K562 (cell line): ENCODE measurements around the gene KIRREL1. TPM values are rescaled to one million over a fixed set of nuclear protein-coding genes. Genes with fewer than 3 reads are reported as not detected.

ENCODE experiments used
- ATAC-seq: fragments of 200-7000 bp; cut with Tn5 transposase; 3 replicates; pipeline ENCODE4 v1.9.1; 2020; ENCODE audit warnings: moderate library complexity
- BruUV-seq: library from RNA; stranded (reverse); fragments of 400-500 nt; replicated peaks from 2 replicates; lab custom pipeline; 2021; lab: Mats Ljungman, UMichigan
- CTCF ChIA-PET: fragments of 300-600 bp; formaldehyde crosslinking; extraction: SDS; loops from one replicate; lab custom pipeline; 2021; ENCODE audit warnings: low intra/inter-chr PET ratio; lab: Yijun Ruan, JAX
- POLR2A ChIA-PET: fragments of 300-600, 350-650 bp; sonication (Branson Sonifier 250); formaldehyde crosslinking; extraction: SDS; loops from one replicate; lab custom pipeline; 2021; ENCODE audit warnings: antibody characterized with exemption, inconsistent platforms; lab: Yijun Ruan, JAX
- DNase-seq, 4 experiments: peaks; one replicate each; pipeline versions ENCODE4 v3.0.0 to v3.0.0-alpha.2; 2011 to 2018; ENCODE audit warnings: low spot score in 3 of 4, mixed read lengths in 3 of 4; ENCODE audit errors: extremely low read depth in 1 of 4
- FAIRE-seq: peaks from 2 replicates; lab custom pipeline; 2011; peaks lifted over from hg19 to GRCh38; lab: Jason Lieb, UNC
- H2AFZ ChIP-seq: 2 replicates; pipeline ENCODE4 v1.6.0; 2011; ENCODE audit warnings: low read depth, low read length, control low read depth, inconsistent platforms
- H3K27ac ChIP-seq: fragments of 200-600 bp; 3 replicates; pipeline ENCODE4 v1.8.0; 2011; ENCODE audit warnings: low read depth, mild to moderate bottlenecking, control low read depth, inconsistent platforms, low read length, moderate library complexity, mixed read lengths; ENCODE audit errors: extremely low read depth
- H3K27me3 ChIP-seq, 2 experiments: fragments of 300-600 bp in 1 of 2; 2 replicates in 1 of 2; 3 replicates in 1 of 2; pipeline versions ENCODE4 v1.6.0 to v1.8.0; 2011; ENCODE audit warnings: inconsistent platforms in 2 of 2, low read length in 2 of 2, mild to moderate bottlenecking in 1 of 2, mixed read lengths in 1 of 2, moderate library complexity in 1 of 2; ENCODE audit not compliant: control insufficient read depth in 2 of 2, insufficient read depth in 2 of 2
- H3K36me3 ChIP-seq: fragments of 300-600 bp; 3 replicates; pipeline ENCODE4 v1.8.0; 2011; ENCODE audit warnings: mild to moderate bottlenecking, low read length, inconsistent platforms; ENCODE audit not compliant: control insufficient read depth, insufficient read depth
- H3K4me1 ChIP-seq, 2 experiments: fragments of 200-600 bp in 1 of 2; replicated peaks in 1 of 2; 2 replicates in 1 of 2; 3 replicates in 1 of 2; pipeline versions ENCODE4 v1.5.1 to v1.8.0; 2011; ENCODE audit warnings: inconsistent platforms in 2 of 2, low read length in 2 of 2, mild to moderate bottlenecking in 1 of 2, mixed read lengths in 1 of 2, moderate library complexity in 1 of 2; ENCODE audit not compliant: control insufficient read depth in 2 of 2, insufficient read depth in 2 of 2
- H3K4me2 ChIP-seq: 2 replicates; pipeline ENCODE4 v1.6.1; 2011; ENCODE audit warnings: low read length, control low read depth, inconsistent platforms, mixed read lengths; ENCODE audit not compliant: insufficient read depth
- H3K4me3 ChIP-seq: fragments of 200-600 bp; sonication (generic), shearing (Covaris generic); 2 replicates; pipeline ENCODE4 v1.5.1; 2016; ENCODE audit warnings: control low read depth, inconsistent platforms
- H3K79me2 ChIP-seq: fragments of 200-600 bp; 3 replicates; pipeline ENCODE4 v1.8.0; 2011; ENCODE audit warnings: low read length, inconsistent platforms; ENCODE audit not compliant: control insufficient read depth, insufficient read depth
- H3K9ac ChIP-seq, 2 experiments: 2 replicates each; pipeline versions ENCODE4 v1.6.0 to v1.6.1; 2011; ENCODE audit warnings: low read depth in 2 of 2, low read length in 2 of 2, control low read depth in 1 of 2, inconsistent platforms in 1 of 2, mild to moderate bottlenecking in 1 of 2, mixed read lengths in 1 of 2; ENCODE audit not compliant: insufficient read depth in 1 of 2
- H3K9me1 ChIP-seq: one replicate; pipeline ENCODE4 v1.6.0; 2011; ENCODE audit warnings: inconsistent platforms, mild to moderate bottlenecking, low read length, moderate library complexity; ENCODE audit not compliant: control insufficient read depth, insufficient read depth
- H3K9me3 ChIP-seq: replicated peaks from 2 replicates; pipeline ENCODE4 v1.5.1; 2011; ENCODE audit warnings: low read depth, low read length, inconsistent platforms; ENCODE audit not compliant: control insufficient read depth, insufficient read depth
- H4K20me1 ChIP-seq: replicated peaks from 2 replicates; pipeline ENCODE4 v1.6.1; 2011; ENCODE audit warnings: low read length, inconsistent platforms, mixed read lengths; ENCODE audit not compliant: control insufficient read depth, insufficient read depth
- BCOR ChIP-seq: fragments of 450-650 bp; IDR thresholded peaks from 2 replicates; pipeline ENCODE4 v1.6.1; 2016
- CBX3 ChIP-seq, 2 experiments: IDR thresholded peaks; 1 replicate in 1 of 2; 2 replicates in 1 of 2; pipeline ENCODE4 v1.6.1; 2012; ENCODE audit warnings: inconsistent platforms in 2 of 2, low read length in 2 of 2, borderline replicate concordance in 1 of 2, control low read depth in 1 of 2
- EP400 ChIP-seq: fragments of 450-650 bp; IDR thresholded peaks from 2 replicates; pipeline ENCODE4 v1.6.1; 2017; ENCODE audit warnings: antibody characterized with exemption, mild to moderate bottlenecking, moderate library complexity
- FOXP4 ChIP-seq: sonication (generic); formaldehyde crosslinking; IDR thresholded peaks from 2 replicates; pipeline ENCODE4 v1.8.0; 2022; ENCODE audit warnings: mild to moderate bottlenecking, missing genetic modification reagents, borderline replicate concordance
- KDM1A ChIP-seq, 2 experiments: fragments of 450-650 bp; IDR thresholded peaks; 2 replicates each; pipeline ENCODE4 v1.6.1; 2016; ENCODE audit warnings: mild to moderate bottlenecking in 2 of 2
- RBM25 ChIP-seq: fragments of 200-400 bp; formaldehyde crosslinking; IDR thresholded peaks from 2 replicates; pipeline ENCODE4 v1.6.1; 2018; ENCODE audit warnings: low read length, low read depth, moderate library complexity; ENCODE audit not compliant: severe bottlenecking
- SAP30 ChIP-seq: fragments of 200-600 bp; sonication (generic); IDR thresholded peaks from 2 replicates; pipeline ENCODE4 v1.6.1; 2012; ENCODE audit warnings: borderline replicate concordance, low read depth, mild to moderate bottlenecking, moderate library complexity, low read length, control low read depth, inconsistent platforms; ENCODE audit not compliant: insufficient read depth, poor library complexity, severe bottlenecking
- ZC3H8 ChIP-seq: fragments of 450-650 bp; IDR thresholded peaks from 2 replicates; pipeline ENCODE4 v1.6.1; 2017
- ZFP36 ChIP-seq: fragments of 150-350 bp; IDR thresholded peaks from 2 replicates; pipeline ENCODE4 v1.6.1; 2018; ENCODE audit warnings: low read length, low read depth; ENCODE audit not compliant: partially characterized antibody
- ZNF134 ChIP-seq: fragments of 250-450 bp; sonication (Bioruptor Pico); conservative IDR thresholded peaks from 2 replicates; pipeline ENCODE4 v1.4.0; 2020
- ZNF3 ChIP-seq: fragments of 250-450 bp; sonication (Bioruptor Pico); IDR thresholded peaks from 2 replicates; pipeline ENCODE4 v1.5.0; 2021; ENCODE audit warnings: mild to moderate bottlenecking, moderate library complexity
- whole genome bisulfite sequencing: fragments of 100-300 bp; shearing (Covaris generic); methylation state at CpG from one replicate; pipeline ENCODE4 v1.1.6; 2016; ENCODE audit warnings: low coverage, mixed read lengths; ENCODE audit not compliant: insufficient coverage; ENCODE audit errors: missing lambda C conversion rate; 5-methylcytosine and 5-hydroxymethylcytosine counted together
- in situ Hi-C: fragments of 300-500 bp; cut with MboI; formaldehyde crosslinking; loops from 4 replicates; pipeline ENCODE4 v1.15.0; 2018; ENCODE audit warnings: inconsistent platforms, mixed read lengths
- intact Hi-C: fragments of 100-400 bp; cut with micrococcal nuclease; formaldehyde crosslinking; loops from 2 replicates; pipeline ENCODE4 v1.14.2; 2022
- polyA plus RNA-seq, 8 experiments: library from polyadenylated mRNA; depleted of rRNA in 4 of 8; stranded (reverse) in 5 of 8; unstranded in 3 of 8; fragments of >200 nt; fragmentation: Nextera tagmentation in 2 of 8; fragmentation: Illumina TruSeq in 1 of 8; extraction: Ambion mirVana in 2 of 8; extraction: Trizol in 1 of 8; gene quantifications; 2 replicates each; pipeline versions ENCODE4 v1.2.1 to v1.2.3, GENCODE V29; 2011 to 2014; ENCODE audit warnings: inconsistent platforms in 1 of 8, missing spikeins in 1 of 8
- total RNA-seq, 7 experiments: library from RNA; depleted of rRNA in 6 of 7; stranded (reverse); fragments of >200 nt in 6 of 7; fragmentation: Illumina TruSeq in 2 of 7; extraction: Trizol in 2 of 7; gene quantifications; 2 replicates each; pipeline versions ENCODE4 v1.2.1 to v1.2.3, GENCODE V29; 2011 to 2021; ENCODE audit warnings: low replicate concordance in 1 of 7
- TF ChIP-seq, protein P1 (sequence below): IDR thresholded peaks from 2 replicates; pipeline ENCODE4 v1.6.1; 2012; ENCODE audit warnings: low read depth, low read length, improper control_type of control experiment, borderline replicate concordance

KIRREL1 gene
- total and polyA plus RNA-seq, 9 of the 15 experiments (the other 6 are each of a cell fraction or from before 2014, with no cell fraction given) = under 0.01 to 0.22 (median 0.03) TPM; not detected in 3

DNA sequence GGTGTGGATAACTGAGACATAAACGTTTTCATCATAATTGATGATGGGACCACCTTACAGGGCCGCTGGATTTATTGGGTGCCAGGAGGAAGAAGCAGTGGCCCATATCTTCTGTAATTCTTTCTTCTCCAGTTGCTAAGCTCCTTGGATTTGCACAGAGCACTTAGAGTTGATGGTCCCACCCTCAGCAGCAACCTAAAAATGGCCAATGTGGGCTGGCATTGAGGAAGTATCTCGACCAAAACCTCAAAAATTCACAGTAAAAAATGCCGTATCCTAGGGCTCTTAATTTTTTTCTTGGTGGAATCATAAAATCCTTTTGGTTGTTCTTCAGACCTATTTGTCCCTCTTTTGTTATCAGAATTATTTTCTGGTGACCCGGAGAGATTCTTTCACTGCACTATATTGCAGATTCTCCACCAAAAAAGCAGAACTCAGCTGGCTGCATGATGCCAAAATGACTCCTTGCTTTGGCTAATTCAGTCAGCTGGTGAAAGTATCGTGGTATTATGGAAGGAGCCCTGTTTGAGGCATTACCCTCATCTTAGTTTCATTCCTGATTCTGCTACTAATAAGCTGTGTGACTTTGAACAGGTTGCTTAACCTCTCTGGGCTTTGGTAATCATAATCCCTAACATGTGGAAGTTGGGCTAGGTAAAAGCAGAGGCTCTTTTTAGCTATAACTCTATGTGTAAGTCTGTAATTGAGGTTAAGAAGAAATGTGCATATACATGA lies 27.6 kb downstream of the KIRREL1 start:
- FAIRE-seq (no peak), ATAC-seq (no peak), DNase-seq (no peak)
- H4K20me1 ChIP-seq = no peaks in the 10 kb centered on the region
- WGBS = 3% methylated on average over 6 of the region's 6 CpGs
- H3K36me3 ChIP-seq = no peaks in the 10 kb centered on the region
- H3K79me2 ChIP-seq = no peaks in the 10 kb centered on the region
- H3K27ac ChIP-seq = no peak overlapping the region
- in situ Hi-C loops (no loop called here), intact Hi-C loops (no loop called here)
- no peaks in the 10 kb centered on the region for H3K9me1 ChIP-seq
- ChIA-PET CTCF (no interaction called here), POLR2A (no interaction called here)
- H3K27me3 ChIP-seq = peaks cover 4 to 31% of the 10 kb centered on the region in 2 experiments; a peak in 3 of 5 replicates
- H3K4me2 ChIP-seq = no peak overlapping the region
- H3K9me3 ChIP-seq = no peaks in the 10 kb centered on the region
- H3K4me1 ChIP-seq = no peaks in the 10 kb centered on the region
- no peak overlapping the region for H3K9ac ChIP-seq
- no peak overlapping the region for H3K4me3 ChIP-seq
- no peak for TF ChIP-seq EP400
- peak in 1 of 2 experiments; percentile 37; a peak in 1 of 4 replicates for TF ChIP-seq KDM1A (IDR thresholded peaks at IDR 0.05)
- TF ChIP-seq ZNF134 = peak; percentile 65
- peak; percentile 78 for TF ChIP-seq BCOR
- no peak for TF ChIP-seq SAP30
- peak; percentile 84 for TF ChIP-seq ZFP36
- no peak for TF ChIP-seq CBX3 (IDR thresholded peaks at IDR 0.05; ENCODE audit: borderline replicate concordance in 1 of 2, low read length in 2 of 2)
- TF ChIP-seq FOXP4 = no peak
- TF ChIP-seq, protein P1, sequence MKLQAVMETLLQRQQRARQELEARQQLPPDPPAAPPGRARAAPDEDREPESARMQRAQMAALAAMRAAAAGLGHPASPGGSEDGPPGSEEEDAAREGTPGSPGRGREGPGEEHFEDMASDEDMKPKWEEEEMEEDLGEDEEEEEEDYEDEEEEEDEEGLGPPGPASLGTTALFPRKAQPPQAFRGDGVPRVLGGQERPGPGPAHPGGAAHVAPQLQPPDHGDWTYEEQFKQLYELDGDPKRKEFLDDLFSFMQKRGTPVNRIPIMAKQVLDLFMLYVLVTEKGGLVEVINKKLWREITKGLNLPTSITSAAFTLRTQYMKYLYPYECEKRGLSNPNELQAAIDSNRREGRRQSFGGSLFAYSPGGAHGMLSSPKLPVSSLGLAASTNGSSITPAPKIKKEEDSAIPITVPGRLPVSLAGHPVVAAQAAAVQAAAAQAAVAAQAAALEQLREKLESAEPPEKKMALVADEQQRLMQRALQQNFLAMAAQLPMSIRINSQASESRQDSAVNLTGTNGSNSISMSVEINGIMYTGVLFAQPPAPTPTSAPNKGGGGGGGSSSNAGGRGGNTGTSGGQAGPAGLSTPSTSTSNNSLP = no peak
- peak; percentile 95 for TF ChIP-seq RBM25
- TF ChIP-seq ZNF3 (CRISPR knock-in tag) = no peak
- no peak for TF ChIP-seq ZC3H8
- H2AFZ ChIP-seq = no peak overlapping the region
- BruUV-seq = no TSS peak
